Aorta (tissue), 5 donors: Measurements from ENCODE around the gene DDX41. TPM values are rescaled to one million over a fixed set of nuclear protein-coding genes. Genes with fewer than 3 reads are reported as not detected.

Experiments used
- ATAC-seq: fragments of 200-7000 bp; cut with Tn5 transposase; one replicate; pipeline ENCODE4 v1.9.1; 2022; ENCODE audit warnings: moderate library complexity; ENCODE audit not compliant: low FRiP score
- DNase-seq, 2 donors: peaks; one replicate each; pipeline ENCODE4 v3.0.0-alpha.2; 2020
- H3K27ac ChIP-seq, 2 donors: one replicate each; pipeline ENCODE4 v1.5.1; 2013; ENCODE audit warnings: low read length in 2 of 2, mild to moderate bottlenecking in 2 of 2, moderate library complexity in 2 of 2, control low read depth in 1 of 2, inconsistent platforms in 1 of 2, low read depth in 1 of 2
- H3K27me3 ChIP-seq, 2 donors: one replicate each; pipeline ENCODE4 v1.6.1; 2013; ENCODE audit warnings: control low read depth in 1 of 2, low read length in 1 of 2, mild to moderate bottlenecking in 1 of 2, moderate library complexity in 1 of 2; ENCODE audit not compliant: insufficient read depth in 2 of 2, control insufficient read depth in 1 of 2
- H3K36me3 ChIP-seq, 2 donors: one replicate each; pipeline ENCODE4 v1.6.1; 2013; ENCODE audit warnings: control low read depth in 1 of 2, low read length in 1 of 2, mild to moderate bottlenecking in 1 of 2; ENCODE audit not compliant: insufficient read depth in 2 of 2, control insufficient read depth in 1 of 2
- H3K4me1 ChIP-seq, 2 donors: one replicate each; pipeline ENCODE4 v1.6.1; 2013; ENCODE audit warnings: low read length in 2 of 2, control low read depth in 1 of 2, mild to moderate bottlenecking in 1 of 2, moderate library complexity in 1 of 2; ENCODE audit not compliant: insufficient read depth in 2 of 2, control insufficient read depth in 1 of 2
- H3K4me3 ChIP-seq, 2 donors: one replicate each; pipeline ENCODE4 v1.5.1; 2013; ENCODE audit warnings: low read length in 2 of 2, control low read depth in 1 of 2, mild to moderate bottlenecking in 1 of 2
- H3K9me3 ChIP-seq: one replicate; pipeline ENCODE4 v1.6.1; 2013; ENCODE audit warnings: mild to moderate bottlenecking, low read length; ENCODE audit not compliant: control insufficient read depth
- WGBS, 2 donors: extraction: QIAGEN DNeasy Blood & Tissue Kit; methylation state at CpG; one replicate each; pipeline ENCODE4 v1.1.7; 2013; 5-methylcytosine and 5-hydroxymethylcytosine counted together
- intact Hi-C, 2 donors: fragments of 100-400 bp; cut with DNase I; formaldehyde crosslinking; loops; one replicate each; pipeline versions ENCODE4 v1.14.2 to v1.15.0; 2022
- polyA plus RNA-seq, 2 donors: library from polyadenylated mRNA; stranded (reverse); fragments of 200-250 nt; gene quantifications; one replicate each; pipeline ENCODE4 v1.2.3, GENCODE V29; 2013
- total RNA-seq, 2 donors: library from RNA; stranded (reverse); fragmentation: NEBNext Ultra II Directional; extraction: Animal tissue kit (Norgen Biotek cat#: 25700); gene quantifications; one replicate each; pipeline ENCODE4 v1.2.1, GENCODE V29; 2021
- donor health status: healthy with polysubstance abuse.
- donor health status: Bipolar disorder and iron deficiency.
- donor health status: DM: no; HTN: no; CAD: no.
- donor health status: DM: no; HTN: no; CAD: no.
- donor health status: DM: yes; HTN: yes; CAD: no.

Gene DDX41
- total and polyA plus RNA-seq, 4 donors = 45.0 to 95.4 (median 50.7) TPM

DNA sequence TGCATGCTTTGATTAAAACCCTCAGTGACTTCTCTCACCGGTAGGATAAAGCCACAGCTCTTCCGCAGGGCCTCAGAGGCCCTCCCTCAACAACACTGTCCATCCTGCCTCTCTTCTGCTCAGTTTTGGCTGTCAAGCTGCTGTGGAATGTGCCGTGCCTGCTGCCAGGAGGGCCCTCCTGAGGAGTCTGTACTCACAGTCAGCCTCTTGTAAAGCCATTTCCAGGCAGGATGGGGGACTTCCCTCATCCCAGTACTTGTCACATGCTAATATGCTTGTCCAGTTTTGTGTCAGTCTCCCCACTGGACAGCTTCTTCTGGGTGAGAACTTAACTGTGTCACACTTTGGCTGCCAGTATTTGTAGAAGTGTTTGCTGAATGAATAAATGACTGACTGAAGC, 13.9 kb upstream of the DDX41 start:
- H3K27me3 ChIP-seq = no peaks in the 10 kb centered on the region
- no peaks in the 10 kb centered on the region for H3K9me3 ChIP-seq
- ATAC-seq = no peak
- no peak overlapping the region for H3K27ac ChIP-seq
- intact Hi-C loops = no loop called here
- no peak overlapping the region for H3K4me3 ChIP-seq
- 69 to 74% methylated on average over 3 of the region's 3 CpGs for WGBS, 2 donors
- H3K4me1 ChIP-seq = no peaks in the 10 kb centered on the region
- peak in 1 of 2 donors; percentile 34 for DNase-seq
- peaks cover 0 to 8% of the 10 kb centered on the region in 2 donors for H3K36me3 ChIP-seq

DNA sequence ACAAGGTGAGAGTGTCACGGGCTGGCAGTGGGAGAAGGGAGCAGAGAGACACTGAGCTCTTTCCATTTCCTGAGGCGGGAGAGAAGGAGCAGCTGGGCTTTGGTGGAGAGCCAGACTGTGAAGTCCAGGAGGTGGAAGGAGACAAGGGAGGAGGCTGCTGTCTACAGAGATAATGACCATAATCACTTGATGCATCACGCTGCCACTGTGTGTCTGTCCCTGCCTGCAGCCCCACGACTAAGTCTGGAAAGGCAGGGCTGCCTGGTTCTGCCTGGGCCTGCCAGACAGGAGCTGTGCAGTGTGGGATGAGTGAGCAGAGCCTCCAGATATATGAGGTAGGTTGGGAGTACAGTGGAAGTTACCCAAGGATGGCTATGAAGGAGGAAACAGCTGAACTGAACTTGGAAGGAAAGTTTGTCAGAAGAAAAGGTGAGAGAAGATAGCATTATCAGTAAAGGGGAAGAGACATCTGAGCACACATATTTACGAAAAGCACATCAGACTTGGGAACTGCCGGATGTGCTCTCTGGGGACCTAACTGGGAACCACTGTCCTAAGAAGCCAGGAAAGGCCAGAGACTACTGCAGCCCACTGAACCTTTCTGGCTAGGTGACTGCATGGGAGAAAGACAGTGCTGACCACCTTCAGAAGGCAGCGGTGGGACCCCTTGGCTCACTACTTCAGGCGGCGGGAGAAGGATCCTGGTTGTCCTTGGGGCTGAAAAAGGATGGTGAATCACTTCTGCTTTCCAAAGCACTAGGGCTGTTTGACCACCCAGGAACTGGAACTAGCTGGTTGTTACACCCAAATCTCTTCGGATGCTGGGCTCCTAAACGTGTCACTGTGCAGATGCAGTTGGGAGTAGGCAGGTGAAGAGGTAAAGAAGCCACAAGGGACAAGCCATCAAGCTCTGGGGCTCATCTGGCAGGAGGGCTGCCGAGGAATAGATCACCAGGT, 12.8 kb upstream of the DDX41 start:
- DNase-seq (peak in 1 of 2 donors; percentile 31), ATAC-seq (no peak)
- Histone ChIP-seq H3K27me3 (no peaks in the 10 kb centered on the region), H3K9me3 (no peaks in the 10 kb centered on the region), H3K4me1 (no peaks in the 10 kb centered on the region), H3K27ac (no peak overlapping the region), H3K4me3 (no peak overlapping the region), H3K36me3 (peaks cover 0 to 8% of the 10 kb centered on the region in 2 donors)
- WGBS, 2 donors = 87 to 89% methylated on average over 12 of the region's 12 CpGs
- intact Hi-C loops = no loop called here

DNA sequence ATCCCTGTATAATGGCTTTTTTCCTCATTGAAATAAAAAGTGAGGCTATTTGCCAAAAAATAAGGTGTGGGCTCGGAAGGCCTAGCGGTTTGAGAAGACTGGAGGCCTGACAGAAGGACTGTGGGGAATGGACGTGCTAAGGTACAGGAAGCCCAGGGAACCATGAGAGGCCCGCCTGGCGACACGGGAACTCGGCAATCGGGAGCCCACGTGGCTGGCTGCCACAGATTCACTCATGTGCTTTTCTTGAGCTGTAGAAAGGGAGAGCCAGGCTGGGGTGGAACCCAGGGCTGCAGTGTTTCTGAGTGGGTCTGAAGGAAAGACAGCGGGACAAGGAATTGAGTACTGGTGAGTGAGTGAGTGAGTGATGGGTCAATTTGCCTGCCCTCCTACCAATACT, 11.9 kb upstream of the DDX41 start:
- H3K9me3 ChIP-seq = no peaks in the 10 kb centered on the region
- no peaks in the 10 kb centered on the region for H3K4me1 ChIP-seq
- peaks cover 0 to 12% of the 10 kb centered on the region in 2 donors for H3K36me3 ChIP-seq
- no peak overlapping the region for H3K27ac ChIP-seq
- no peak for ATAC-seq
- peak in 1 of 2 donors; percentile 70 for DNase-seq
- no peak overlapping the region for H3K4me3 ChIP-seq
- H3K27me3 ChIP-seq = no peaks in the 10 kb centered on the region
- intact Hi-C loops = no loop called here
- WGBS, 2 donors = 85 to 86% methylated on average over 10 of the region's 10 CpGs

DNA sequence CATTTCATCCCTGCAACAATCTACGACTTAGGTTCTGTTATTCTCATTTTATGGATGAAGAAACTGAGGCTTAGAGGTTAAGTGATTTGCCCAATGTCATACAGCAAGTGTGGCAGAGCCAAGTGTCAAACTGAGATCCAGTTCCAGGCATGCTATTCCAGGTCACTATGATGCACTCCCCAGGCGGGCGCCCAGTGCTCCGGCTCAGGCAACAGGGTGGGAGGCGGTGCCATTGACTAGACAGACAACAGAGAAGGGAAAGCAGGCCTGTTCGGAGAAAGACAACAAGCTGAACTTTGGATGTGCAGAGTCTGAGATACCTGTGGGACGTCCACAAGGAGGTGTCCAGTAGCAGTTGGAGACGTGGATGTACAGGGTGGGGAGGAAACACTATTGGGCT, 10.8 kb upstream of the DDX41 start:
- Histone ChIP-seq H3K4me3 (no peak overlapping the region), H3K27me3 (no peaks in the 10 kb centered on the region), H3K27ac (no peak overlapping the region), H3K9me3 (no peaks in the 10 kb centered on the region), H3K36me3 (peaks cover 0 to 12% of the 10 kb centered on the region in 2 donors), H3K4me1 (no peaks in the 10 kb centered on the region)
- ATAC-seq (no peak), DNase-seq (peak in 1 of 2 donors; percentile 62)
- intact Hi-C loops = no loop called here
- 86 to 90% methylated on average over 8 of the region's 8 CpGs for WGBS, 2 donors

DNA sequence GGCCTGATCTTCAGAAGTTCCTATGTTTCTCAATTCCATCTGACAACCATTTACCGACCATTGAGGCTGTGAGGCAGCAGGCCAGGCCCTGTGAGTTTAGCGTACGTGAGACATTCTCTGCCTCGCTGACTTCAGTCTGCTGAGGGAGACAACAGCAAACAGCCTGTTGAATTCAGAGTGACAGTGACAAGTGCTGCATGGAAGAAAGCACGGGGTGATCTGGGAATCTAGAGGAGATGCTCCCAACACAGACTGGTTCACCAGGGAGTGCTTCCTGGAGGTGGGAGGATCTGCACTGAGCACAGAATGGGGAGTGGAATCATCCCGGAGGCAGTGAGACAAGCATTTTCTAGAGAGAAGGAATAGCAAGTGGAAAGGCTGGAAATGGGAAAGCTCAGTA, 10.0 kb upstream of the DDX41 start:
- intact Hi-C loops = no loop called here

DNA sequence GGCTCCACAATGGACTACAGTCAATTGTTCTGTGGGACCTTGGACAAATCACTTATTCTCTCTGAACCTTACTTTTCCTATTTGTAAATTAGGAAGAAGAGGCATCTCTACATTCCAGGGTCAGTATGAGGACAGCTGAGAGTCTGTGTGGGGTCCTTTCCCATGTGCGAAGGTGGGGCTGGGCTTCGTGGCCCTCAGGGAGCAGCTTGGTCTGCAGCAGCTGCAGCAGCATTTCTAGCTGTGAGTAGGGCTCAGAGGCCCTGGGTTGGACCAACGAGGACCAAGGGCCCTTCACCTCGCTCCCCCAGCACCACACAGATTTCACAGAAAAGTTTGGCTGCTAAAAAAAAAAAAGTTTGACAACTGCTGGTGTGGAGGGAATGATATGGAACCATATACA, 9.4 kb upstream of the DDX41 start:
- no peaks in the 10 kb centered on the region for H3K9me3 ChIP-seq
- intact Hi-C loops = no loop called here
- WGBS, 2 donors = 91% methylated on average over 4 of the region's 4 CpGs
- no peak overlapping the region for H3K27ac ChIP-seq
- no peaks in the 10 kb centered on the region for H3K4me1 ChIP-seq
- DNase-seq (peak; percentile 28 to 30), ATAC-seq (no peak)
- no peak overlapping the region for H3K4me3 ChIP-seq
- no peaks in the 10 kb centered on the region for H3K27me3 ChIP-seq
- H3K36me3 ChIP-seq = peaks cover 0 to 13% of the 10 kb centered on the region in 2 donors

More for the DNA sequence above, 10.0 kb upstream of the DDX41 start:
- Histone ChIP-seq H3K4me1 (no peaks in the 10 kb centered on the region), H3K36me3 (peaks cover 0 to 11% of the 10 kb centered on the region in 2 donors), H3K27me3 (no peaks in the 10 kb centered on the region), H3K9me3 (no peaks in the 10 kb centered on the region), H3K4me3 (no peak overlapping the region), H3K27ac (no peak overlapping the region)
- no peak for ATAC-seq
- DNase-seq = peak; percentile 9 to 30
- 83 to 85% methylated on average over 6 of the region's 6 CpGs for WGBS, 2 donors

DNA sequence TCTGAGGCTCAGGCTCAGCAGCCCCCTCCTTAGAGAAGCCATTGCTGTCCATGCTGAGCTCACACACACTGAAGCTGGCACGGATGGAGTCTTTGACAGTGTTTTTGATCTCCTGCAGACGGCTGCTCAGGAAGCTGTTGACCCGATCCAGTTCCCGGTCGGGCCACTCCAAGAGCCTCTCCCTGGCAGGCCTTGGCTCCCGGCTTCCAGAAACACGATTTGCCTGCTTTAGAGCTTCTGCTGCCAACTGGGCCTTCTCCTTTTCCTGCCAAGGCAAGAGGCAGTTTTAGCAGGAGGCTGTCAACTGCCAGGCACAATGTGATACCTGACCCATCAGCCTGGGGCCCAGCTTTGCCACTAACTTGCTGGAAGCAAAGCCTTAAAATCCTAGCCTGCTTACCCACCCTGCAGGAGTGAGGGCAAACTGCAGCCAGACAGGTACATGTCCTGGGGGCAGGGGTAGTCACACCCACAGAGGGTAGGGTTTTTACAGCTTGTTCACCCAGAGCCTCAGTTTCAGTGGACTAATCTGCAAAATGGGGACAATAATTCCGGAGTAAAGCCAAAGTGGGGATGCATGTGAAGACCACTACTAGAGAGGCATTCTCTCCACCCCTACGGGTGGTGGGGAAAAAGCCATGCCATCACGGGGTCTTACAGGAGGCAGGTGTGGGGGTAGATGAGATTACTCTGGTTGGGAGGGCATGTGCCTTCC, 8.3 kb upstream of the DDX41 start:
- Histone ChIP-seq H3K4me3 (no peak overlapping the region), H3K27ac (no peak overlapping the region), H3K9me3 (no peaks in the 10 kb centered on the region), H3K36me3 (peaks cover 3 to 12% of the 10 kb centered on the region in 2 donors), H3K4me1 (no peaks in the 10 kb centered on the region), H3K27me3 (no peaks in the 10 kb centered on the region)
- intact Hi-C loops = no loop called here
- 60 to 62% methylated on average over 10 of the region's 10 CpGs for whole genome bisulfite sequencing, 2 donors
- DNase-seq = peak; percentile 32 to 60
- no peak for ATAC-seq

DNA sequence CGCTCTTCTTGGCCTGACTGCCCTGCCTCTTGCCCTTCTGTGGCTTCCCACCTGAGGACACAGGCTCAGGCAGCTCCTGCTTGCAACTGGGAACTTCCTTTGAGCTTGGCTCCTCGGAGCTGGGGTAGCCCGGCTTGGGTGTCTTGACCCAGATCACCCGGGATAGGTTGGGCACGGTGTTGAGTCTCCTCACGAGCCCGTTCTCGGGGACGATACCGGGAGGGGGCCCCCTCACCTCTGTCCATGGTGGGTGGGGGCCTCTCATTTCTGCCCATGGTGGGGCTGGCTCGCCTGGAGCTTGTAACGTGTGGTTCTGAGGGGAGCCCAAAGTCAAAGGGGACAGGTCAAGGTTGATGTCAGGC, 7.8 kb upstream of the DDX41 start:
- no peaks in the 10 kb centered on the region for H3K4me1 ChIP-seq
- 89 to 92% methylated on average over 12 of the region's 12 CpGs for WGBS, 2 donors
- H3K4me3 ChIP-seq = no peak overlapping the region
- DNase-seq (peak in 1 of 2 donors; percentile 42), ATAC-seq (no peak)
- H3K9me3 ChIP-seq = no peaks in the 10 kb centered on the region
- H3K36me3 ChIP-seq = peaks cover 3 to 12% of the 10 kb centered on the region in 2 donors
- intact Hi-C loops = no loop called here
- no peaks in the 10 kb centered on the region for H3K27me3 ChIP-seq
- H3K27ac ChIP-seq = no peak overlapping the region
